C4-2B (cell line): ENCODE data around the gene CDC45.

Experiments
- ZFX ChIP-seq: fragments of 450-650 bp; IDR thresholded peaks from 2 replicates; pipeline ENCODE4 v1.6.1; 2017
- TF ChIP-seq, protein P1 (sequence below): fragments of 450-650 bp; conservative IDR thresholded peaks from 2 replicates; pipeline ENCODE4 v1.5.1; 2017; ENCODE audit warnings: mild to moderate bottlenecking

GRCh38 chr22:19455033-19455432 lies 24.7 kb upstream of the CDC45 start:
- TF ChIP-seq, protein P1, sequence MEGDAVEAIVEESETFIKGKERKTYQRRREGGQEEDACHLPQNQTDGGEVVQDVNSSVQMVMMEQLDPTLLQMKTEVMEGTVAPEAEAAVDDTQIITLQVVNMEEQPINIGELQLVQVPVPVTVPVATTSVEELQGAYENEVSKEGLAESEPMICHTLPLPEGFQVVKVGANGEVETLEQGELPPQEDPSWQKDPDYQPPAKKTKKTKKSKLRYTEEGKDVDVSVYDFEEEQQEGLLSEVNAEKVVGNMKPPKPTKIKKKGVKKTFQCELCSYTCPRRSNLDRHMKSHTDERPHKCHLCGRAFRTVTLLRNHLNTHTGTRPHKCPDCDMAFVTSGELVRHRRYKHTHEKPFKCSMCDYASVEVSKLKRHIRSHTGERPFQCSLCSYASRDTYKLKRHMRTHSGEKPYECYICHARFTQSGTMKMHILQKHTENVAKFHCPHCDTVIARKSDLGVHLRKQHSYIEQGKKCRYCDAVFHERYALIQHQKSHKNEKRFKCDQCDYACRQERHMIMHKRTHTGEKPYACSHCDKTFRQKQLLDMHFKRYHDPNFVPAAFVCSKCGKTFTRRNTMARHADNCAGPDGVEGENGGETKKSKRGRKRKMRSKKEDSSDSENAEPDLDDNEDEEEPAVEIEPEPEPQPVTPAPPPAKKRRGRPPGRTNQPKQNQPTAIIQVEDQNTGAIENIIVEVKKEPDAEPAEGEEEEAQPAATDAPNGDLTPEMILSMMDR, result no peak
- no peak for TF ChIP-seq ZFX
